Osteoblast (primary cell): ENCODE results near the gene BCAS3. TPM values are rescaled to one million over a fixed set of nuclear protein-coding genes. Genes with fewer than 3 reads are reported as not detected.
A peak's percentile ranks its signal among the peaks of the same experiment; 100 is the strongest.

Experiments used
- DNase-seq: peaks from one replicate; pipeline ENCODE4 v3.0.0; 2011; ENCODE audit warnings: low spot score, mixed read lengths; ENCODE audit not compliant: insufficient read length; ENCODE audit errors: missing footprints
- H2AFZ ChIP-seq: 2 replicates; pipeline ENCODE4 v1.6.0; 2011; ENCODE audit warnings: mild to moderate bottlenecking, low read length
- H3K27ac ChIP-seq: 2 replicates; pipeline ENCODE4 v1.5.1; 2011; ENCODE audit warnings: mild to moderate bottlenecking, low read depth, low read length, moderate library complexity
- H3K27me3 ChIP-seq: 2 replicates; pipeline ENCODE4 v1.6.0; 2012; ENCODE audit warnings: mild to moderate bottlenecking, control low read depth, inconsistent platforms, low read length, moderate library complexity; ENCODE audit not compliant: insufficient read depth
- H3K36me3 ChIP-seq: 2 replicates; pipeline ENCODE4 v1.5.1; 2011; ENCODE audit warnings: mild to moderate bottlenecking, low read length, control low read depth, moderate library complexity; ENCODE audit not compliant: insufficient read depth
- H3K4me1 ChIP-seq: 2 replicates; pipeline ENCODE4 v1.5.1; 2011; ENCODE audit warnings: mild to moderate bottlenecking, low read length, control low read depth, moderate library complexity; ENCODE audit not compliant: insufficient read depth
- H3K4me2 ChIP-seq: 2 replicates; pipeline ENCODE4 v1.6.0; 2011; ENCODE audit warnings: mild to moderate bottlenecking, low read length; ENCODE audit not compliant: insufficient read depth
- H3K4me3 ChIP-seq: fragments of 200-600 bp; sonication (generic); 3 replicates; pipeline ENCODE4 v1.5.1; 2012; ENCODE audit warnings: mild to moderate bottlenecking, low read length, inconsistent platforms; ENCODE audit not compliant: insufficient read depth
- H3K79me2 ChIP-seq: 2 replicates; pipeline ENCODE4 v1.6.0; 2012; ENCODE audit warnings: mild to moderate bottlenecking, low read length, control low read depth, inconsistent platforms; ENCODE audit not compliant: insufficient read depth
- H3K9me3 ChIP-seq: 2 replicates; pipeline ENCODE4 v1.5.1; 2011; ENCODE audit warnings: low read depth, low read length, control low read depth
- H4K20me1 ChIP-seq: 2 replicates; pipeline ENCODE4 v1.6.0; 2012; ENCODE audit warnings: mild to moderate bottlenecking, low read length, control low read depth; ENCODE audit not compliant: insufficient read depth
- total RNA-seq: library from RNA; depleted of rRNA; stranded (reverse); fragments of >200 nt; gene quantifications from 2 replicates; pipeline ENCODE4 v1.2.3, GENCODE V29; 2012
- TF ChIP-seq, protein P1 (sequence below): IDR thresholded peaks from 2 replicates; pipeline ENCODE4 v1.5.1; 2011; ENCODE audit warnings: mild to moderate bottlenecking, low read depth, low read length, moderate library complexity; ENCODE audit errors: extremely low read depth

BCAS3 gene
- total RNA-seq, 1 donor = 31.5 TPM

- Histone ChIP-seq H4K20me1 (peaks cover 17% of the 10 kb centered on the region), H3K36me3 (peaks cover 6% of the 10 kb centered on the region), H3K27ac (peak overlapping the region; percentile 24), H3K4me3 (no peak overlapping the region), H3K79me2 (peaks cover 46% of the 10 kb centered on the region), H2AFZ (no peak overlapping the region), H3K4me2 (no peak overlapping the region), H3K27me3 (no peaks in the 10 kb centered on the region), H3K4me1 (peaks cover 5% of the 10 kb centered on the region), H3K9me3 (no peaks in the 10 kb centered on the region)
- DNase-seq = no peak
- TF ChIP-seq, protein P1, sequence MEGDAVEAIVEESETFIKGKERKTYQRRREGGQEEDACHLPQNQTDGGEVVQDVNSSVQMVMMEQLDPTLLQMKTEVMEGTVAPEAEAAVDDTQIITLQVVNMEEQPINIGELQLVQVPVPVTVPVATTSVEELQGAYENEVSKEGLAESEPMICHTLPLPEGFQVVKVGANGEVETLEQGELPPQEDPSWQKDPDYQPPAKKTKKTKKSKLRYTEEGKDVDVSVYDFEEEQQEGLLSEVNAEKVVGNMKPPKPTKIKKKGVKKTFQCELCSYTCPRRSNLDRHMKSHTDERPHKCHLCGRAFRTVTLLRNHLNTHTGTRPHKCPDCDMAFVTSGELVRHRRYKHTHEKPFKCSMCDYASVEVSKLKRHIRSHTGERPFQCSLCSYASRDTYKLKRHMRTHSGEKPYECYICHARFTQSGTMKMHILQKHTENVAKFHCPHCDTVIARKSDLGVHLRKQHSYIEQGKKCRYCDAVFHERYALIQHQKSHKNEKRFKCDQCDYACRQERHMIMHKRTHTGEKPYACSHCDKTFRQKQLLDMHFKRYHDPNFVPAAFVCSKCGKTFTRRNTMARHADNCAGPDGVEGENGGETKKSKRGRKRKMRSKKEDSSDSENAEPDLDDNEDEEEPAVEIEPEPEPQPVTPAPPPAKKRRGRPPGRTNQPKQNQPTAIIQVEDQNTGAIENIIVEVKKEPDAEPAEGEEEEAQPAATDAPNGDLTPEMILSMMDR = no peak
These were observed 36.5 kb upstream of the BCAS3 start for GRCh38 chr17:60641126-60641525.

DNA sequence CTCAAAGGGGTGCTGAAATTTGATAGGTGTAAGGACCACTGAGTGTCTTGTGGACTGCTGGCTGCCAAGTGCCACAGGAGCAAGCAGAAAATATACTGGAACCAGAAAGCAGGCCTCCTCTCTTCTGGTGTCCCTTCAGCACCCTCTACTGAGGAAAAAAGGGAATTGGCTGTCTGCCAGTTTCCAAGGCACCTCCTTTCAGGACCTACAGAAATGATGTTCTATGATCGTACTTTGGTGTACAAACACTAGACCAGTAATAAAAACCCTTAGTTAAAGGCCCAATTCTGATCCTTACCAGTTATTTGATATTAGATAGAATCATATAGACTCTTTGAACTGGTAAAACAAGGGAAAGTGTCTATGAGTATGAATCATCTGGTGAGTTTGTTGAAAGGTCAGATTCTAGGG is 35.8 kb upstream of the BCAS3 start:
- no peaks in the 10 kb centered on the region for H3K27me3 ChIP-seq
- no peaks in the 10 kb centered on the region for H3K9me3 ChIP-seq
- TF ChIP-seq, protein P1 = peak; percentile 65
- peak overlapping the region; percentile 24 for H3K27ac ChIP-seq
- H3K36me3 ChIP-seq = peaks cover 8% of the 10 kb centered on the region
- H3K4me3 ChIP-seq = no peak overlapping the region
- H3K79me2 ChIP-seq = peaks cover 51% of the 10 kb centered on the region
- no peak overlapping the region for H2AFZ ChIP-seq
- peaks cover 5% of the 10 kb centered on the region for H3K4me1 ChIP-seq
- peaks cover 17% of the 10 kb centered on the region for H4K20me1 ChIP-seq
- H3K4me2 ChIP-seq = no peak overlapping the region
- DNase-seq = peak; percentile 85

GRCh38 chr17:60645918-60646523 is 31.6 kb upstream of the BCAS3 start:
- peaks cover 22% of the 10 kb centered on the region for H3K36me3 ChIP-seq
- H3K27me3 ChIP-seq = no peaks in the 10 kb centered on the region
- H3K27ac ChIP-seq = no peak overlapping the region
- no peaks in the 10 kb centered on the region for H3K9me3 ChIP-seq
- no peak overlapping the region for H3K4me2 ChIP-seq
- no peak for DNase-seq
- peaks cover 44% of the 10 kb centered on the region for H3K79me2 ChIP-seq
- no peak overlapping the region for H2AFZ ChIP-seq
- no peak overlapping the region for H3K4me3 ChIP-seq
- H3K4me1 ChIP-seq = peaks cover 5% of the 10 kb centered on the region
- TF ChIP-seq, protein P1 = no peak
- peaks cover 11% of the 10 kb centered on the region for H4K20me1 ChIP-seq

- Histone ChIP-seq H3K36me3 (peaks cover 23% of the 10 kb centered on the region), H2AFZ (no peak overlapping the region), H3K4me3 (no peak overlapping the region), H4K20me1 (peaks cover 8% of the 10 kb centered on the region), H3K79me2 (peaks cover 40% of the 10 kb centered on the region), H3K27me3 (no peaks in the 10 kb centered on the region), H3K4me2 (no peak overlapping the region), H3K27ac (no peak overlapping the region), H3K9me3 (no peaks in the 10 kb centered on the region), H3K4me1 (peaks cover 3% of the 10 kb centered on the region)
- TF ChIP-seq, protein P1 = no peak
- DNase-seq = no peak
These were observed 30.9 kb upstream of the BCAS3 start for GRCh38 chr17:60646701-60647100.
